Astrocyte (in vitro differentiated cells and primary cell): ENCODE data around the gene SLC35F2.

Source experiments
- EZH2 ChIP-seq: IDR thresholded peaks from 2 replicates; pipeline ENCODE4 v1.6.1; 2012; ENCODE audit warnings: mild to moderate bottlenecking, low read length, inconsistent platforms; ENCODE audit not compliant: insufficient read depth
- TF ChIP-seq, protein P1 (sequence below): IDR thresholded peaks from 2 replicates; pipeline ENCODE4 v1.5.1; 2011; ENCODE audit warnings: low read depth, mild to moderate bottlenecking, inconsistent platforms, low read length, moderate library complexity; ENCODE audit not compliant: insufficient read depth

DNA sequence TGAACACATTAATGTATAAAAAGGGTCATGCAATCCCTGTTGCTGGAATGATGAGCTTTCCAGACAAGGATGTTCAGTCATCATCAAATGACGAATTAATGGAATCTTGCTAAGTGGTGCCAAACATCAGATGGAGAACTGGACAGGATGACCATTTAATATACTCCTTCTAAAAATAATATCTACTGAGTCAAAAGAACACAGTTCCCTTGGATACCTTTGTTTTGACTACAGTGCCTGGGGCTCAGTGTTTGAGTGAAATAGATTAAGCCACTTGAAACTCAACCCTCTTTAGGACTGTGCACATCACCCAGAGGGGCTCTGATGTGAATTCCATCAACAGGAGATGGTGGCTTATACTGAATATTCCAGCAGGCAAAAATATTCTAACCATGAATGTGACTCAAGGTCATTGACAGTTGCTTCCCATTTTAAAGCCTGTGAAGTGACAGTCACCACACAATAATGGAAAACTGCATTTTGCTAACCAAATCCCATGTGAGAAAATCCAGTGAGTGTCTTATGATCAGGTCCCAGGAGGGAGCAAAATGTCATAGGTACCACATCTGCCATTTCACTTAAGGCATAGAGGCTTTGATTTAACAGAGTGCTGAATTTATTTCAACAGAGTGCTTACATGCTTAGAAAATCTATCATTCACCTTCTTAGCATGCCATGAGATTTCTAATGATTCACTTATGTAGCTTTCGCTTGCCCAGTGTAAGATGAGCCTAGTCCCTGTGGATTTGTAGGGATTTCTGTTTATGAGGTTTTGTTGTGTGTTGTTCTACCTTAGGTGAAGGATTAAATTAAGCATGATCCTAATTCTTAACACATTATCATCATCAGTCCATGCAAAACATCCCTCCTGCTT lies 105.4 kb downstream of the SLC35F2 start:
- TF ChIP-seq, protein P1, sequence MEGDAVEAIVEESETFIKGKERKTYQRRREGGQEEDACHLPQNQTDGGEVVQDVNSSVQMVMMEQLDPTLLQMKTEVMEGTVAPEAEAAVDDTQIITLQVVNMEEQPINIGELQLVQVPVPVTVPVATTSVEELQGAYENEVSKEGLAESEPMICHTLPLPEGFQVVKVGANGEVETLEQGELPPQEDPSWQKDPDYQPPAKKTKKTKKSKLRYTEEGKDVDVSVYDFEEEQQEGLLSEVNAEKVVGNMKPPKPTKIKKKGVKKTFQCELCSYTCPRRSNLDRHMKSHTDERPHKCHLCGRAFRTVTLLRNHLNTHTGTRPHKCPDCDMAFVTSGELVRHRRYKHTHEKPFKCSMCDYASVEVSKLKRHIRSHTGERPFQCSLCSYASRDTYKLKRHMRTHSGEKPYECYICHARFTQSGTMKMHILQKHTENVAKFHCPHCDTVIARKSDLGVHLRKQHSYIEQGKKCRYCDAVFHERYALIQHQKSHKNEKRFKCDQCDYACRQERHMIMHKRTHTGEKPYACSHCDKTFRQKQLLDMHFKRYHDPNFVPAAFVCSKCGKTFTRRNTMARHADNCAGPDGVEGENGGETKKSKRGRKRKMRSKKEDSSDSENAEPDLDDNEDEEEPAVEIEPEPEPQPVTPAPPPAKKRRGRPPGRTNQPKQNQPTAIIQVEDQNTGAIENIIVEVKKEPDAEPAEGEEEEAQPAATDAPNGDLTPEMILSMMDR = no peak
- TF ChIP-seq EZH2 = no peak
